HG03342 (cell line): ENCODE results near the gene SNAP47.

Experiments used
- ATAC-seq: cut with Tn5 transposase; IDR thresholded peaks from one replicate; pipeline ENCODE4 v1.9.1; 2021; ENCODE audit warnings: mild to moderate bottlenecking, moderate library complexity; ENCODE audit not compliant: unreplicated experiment

Gene SNAP47

GRCh38 chr1:227731696-227732585 lies 3.3 kb upstream of the SNAP47 start:
- no peak for ATAC-seq

- ATAC-seq, result no peak
These were observed 2.5 kb upstream of the SNAP47 start for GRCh38 chr1:227732586-227733308.

- no peak for ATAC-seq
These were observed 1.9 kb upstream of the SNAP47 start for GRCh38 chr1:227733309-227733705.

- no peak for ATAC-seq
These were observed 1.3 kb upstream of the SNAP47 start for GRCh38 chr1:227733751-227734545.

GRCh38 chr1:227734546-227734855 lies 734 bp upstream of the SNAP47 start:
- no peak for ATAC-seq

- ATAC-seq, result no peak
These were observed 477 bp downstream of the SNAP47 start for GRCh38 chr1:227735539-227736285.

- no peak for ATAC-seq
These were observed 1.7 kb downstream of the SNAP47 start for GRCh38 chr1:227736814-227737432.

- ATAC-seq, result no peak
These were observed 3.6 kb downstream of the SNAP47 start for GRCh38 chr1:227738820-227739219.

- no peak for ATAC-seq
These were observed 4.4 kb downstream of the SNAP47 start for GRCh38 chr1:227739636-227740035.

- no peak for ATAC-seq
These were observed 5.2 kb downstream of the SNAP47 start for GRCh38 chr1:227740401-227740960.

GRCh38 chr1:227741166-227741870 lies 6.1 kb downstream of the SNAP47 start:
- no peak for ATAC-seq

- no peak for ATAC-seq
These were observed 7.8 kb downstream of the SNAP47 start for GRCh38 chr1:227742738-227743715.

- no peak for ATAC-seq
These were observed 9.4 kb downstream of the SNAP47 start for GRCh38 chr1:227744668-227745067.

- no peak for ATAC-seq
These were observed 10.5 kb downstream of the SNAP47 start for GRCh38 chr1:227745568-227746265.

- ATAC-seq, result no peak
These were observed 11.4 kb downstream of the SNAP47 start for GRCh38 chr1:227746676-227747075.

GRCh38 chr1:227747382-227747781 lies 12.1 kb downstream of the SNAP47 start:
- no peak for ATAC-seq

GRCh38 chr1:227747948-227748495 lies 12.8 kb downstream of the SNAP47 start:
- ATAC-seq, result no peak
